Measurements from ENCODE around the gene ATP11A. TPM values are rescaled to one million over a fixed set of nuclear protein-coding genes. Genes with fewer than 3 reads are reported as not detected.

Gene ATP11A
- total RNA-seq, 2 experiments from 2014 or later = 24.7 to 25.6 TPM

DNA sequence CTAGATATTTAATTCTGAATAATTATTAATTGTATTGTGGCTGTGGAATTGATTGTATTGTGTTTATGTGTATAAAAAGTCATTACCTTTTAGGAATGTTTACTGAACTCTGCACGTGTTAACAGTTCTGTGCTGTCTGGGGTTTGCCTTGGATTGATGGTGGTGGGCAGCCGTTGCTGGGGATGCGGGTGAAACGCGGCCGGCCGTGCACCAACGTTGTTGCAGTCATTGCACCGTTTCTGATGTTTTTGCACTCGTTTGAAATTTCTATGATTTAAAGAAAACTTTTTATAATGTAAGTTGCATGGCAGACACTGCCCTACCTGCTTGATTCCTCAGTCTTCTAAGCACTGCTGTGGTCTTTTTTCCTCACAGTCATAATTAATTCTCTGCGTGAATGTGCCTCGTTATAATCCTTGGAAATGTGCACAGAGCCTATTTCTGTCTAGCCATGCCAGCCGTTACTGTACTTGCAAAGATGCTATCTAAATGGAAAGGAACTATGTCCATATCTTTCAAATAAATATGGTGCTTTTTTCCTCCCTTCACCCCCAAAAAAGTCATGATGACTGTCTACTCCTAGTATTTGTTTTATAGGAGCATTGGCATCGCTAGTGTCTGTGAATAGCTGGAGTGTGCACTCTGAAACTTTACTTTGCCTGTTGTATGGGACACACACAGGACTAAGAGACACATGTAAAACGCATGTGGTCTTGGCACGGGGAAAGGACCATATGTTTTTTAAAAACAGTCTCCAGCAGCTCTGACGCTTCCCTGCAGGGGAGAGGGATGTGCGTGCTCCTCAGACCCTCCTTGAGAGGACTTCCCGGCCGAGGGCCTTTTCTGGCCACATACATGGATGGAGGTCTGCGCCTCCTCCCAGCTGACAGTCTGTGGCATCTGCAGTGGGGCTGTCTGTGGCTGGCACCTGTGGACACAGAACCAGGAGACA, 238.5 kb downstream of the ATP11A start:
- Mint-ChIP-seq H3K36me3 (ENCODE audit: low read depth) (no peaks in the 10 kb centered on the region), H3K9me3 (no peaks in the 10 kb centered on the region), H3K27me3 (ENCODE audit: low read depth) (peaks cover 35% of the 10 kb centered on the region), H3K4me1 (ENCODE audit: low read depth) (no peaks in the 10 kb centered on the region), H3K27ac (no peak overlapping the region), H3K4me3 (no peak overlapping the region)
- no peak for DNase-seq
- CTCF ChIA-PET = interaction anchor here (1.2 kb wide), 1 partner anchor 42 kb away, joined by 3 read pairs; no protein-coding TSS in a partner anchor
- intact Hi-C loops (cut with micrococcal nuclease) = no loop called here

DNA sequence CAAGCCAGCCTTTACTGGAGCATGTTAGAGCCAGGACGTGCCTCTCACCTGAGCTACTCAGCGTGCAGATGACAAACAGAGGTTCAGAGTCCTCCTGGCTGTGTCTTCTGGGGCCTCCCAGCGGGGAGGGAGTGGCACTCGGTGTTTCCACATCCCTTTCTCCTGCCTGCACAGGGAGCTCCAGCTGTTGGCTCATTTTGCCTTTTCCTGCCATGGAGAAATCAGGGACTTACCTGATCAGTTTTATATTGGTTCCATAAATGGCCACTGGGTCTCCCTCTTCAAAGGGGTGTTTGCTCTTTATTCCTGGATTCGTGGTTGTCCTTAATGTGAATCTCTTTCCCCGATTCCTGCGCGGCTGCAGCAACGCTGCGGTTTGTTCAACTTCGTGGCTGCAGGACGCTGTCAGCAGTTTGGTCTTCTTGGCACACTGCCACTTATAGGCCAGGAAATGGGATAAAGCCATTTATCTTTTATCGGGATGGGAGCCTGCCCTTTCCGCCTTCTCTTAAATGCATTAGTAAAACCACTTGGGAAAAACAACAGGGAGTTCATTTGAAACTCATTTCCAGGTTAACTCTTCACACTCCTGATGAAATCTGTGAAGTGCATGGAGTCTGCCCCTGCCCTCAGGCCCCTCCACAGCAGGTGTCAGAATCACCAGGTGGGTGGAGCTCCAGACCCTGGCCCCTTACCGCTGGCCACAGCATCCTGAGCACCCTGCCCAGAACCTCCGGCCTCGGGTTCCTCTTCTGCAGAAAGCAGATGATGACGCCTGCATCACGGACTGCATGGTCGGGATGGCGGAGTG, 239.3 kb downstream of the ATP11A start:
- Mint-ChIP-seq H3K27ac (no peak overlapping the region), H3K9me3 (no peaks in the 10 kb centered on the region), H3K27me3 (ENCODE audit: low read depth) (peaks cover 37% of the 10 kb centered on the region), H3K4me1 (ENCODE audit: low read depth) (no peaks in the 10 kb centered on the region), H3K36me3 (ENCODE audit: low read depth) (no peaks in the 10 kb centered on the region), H3K4me3 (no peak overlapping the region)
- CTCF ChIA-PET = interaction anchor here (1.2 kb wide), 1 partner anchor 41 kb away, joined by 3 read pairs; no protein-coding TSS in a partner anchor
- intact Hi-C loops (cut with micrococcal nuclease) = no loop called here
- DNase-seq = no peak

DNA sequence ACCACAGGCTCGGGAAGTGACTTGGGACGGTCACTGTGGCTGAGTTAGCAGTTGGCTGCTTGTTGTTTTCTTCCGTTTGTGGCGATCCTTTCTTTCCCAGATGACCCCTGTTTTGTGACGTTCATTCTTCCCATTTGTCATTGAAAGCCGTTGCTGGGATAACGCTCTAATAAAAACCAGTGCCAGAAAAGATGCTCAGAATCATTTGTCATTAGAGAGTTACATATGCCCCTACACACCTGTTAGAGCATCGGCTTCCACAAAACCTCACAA, 239.9 kb downstream of the ATP11A start:
- no peaks in the 10 kb centered on the region for H3K9me3 Mint-ChIP-seq
- H3K27me3 Mint-ChIP-seq (ENCODE audit: low read depth) = peaks cover 37% of the 10 kb centered on the region
- H3K4me3 Mint-ChIP-seq = no peak overlapping the region
- CTCF ChIA-PET = no interaction called here
- H3K36me3 Mint-ChIP-seq (ENCODE audit: low read depth) = no peaks in the 10 kb centered on the region
- no peaks in the 10 kb centered on the region for H3K4me1 Mint-ChIP-seq (ENCODE audit: low read depth)
- no peak overlapping the region for H3K27ac Mint-ChIP-seq
- DNase-seq = no peak
- intact Hi-C loops (cut with micrococcal nuclease) = no loop called here

DNA sequence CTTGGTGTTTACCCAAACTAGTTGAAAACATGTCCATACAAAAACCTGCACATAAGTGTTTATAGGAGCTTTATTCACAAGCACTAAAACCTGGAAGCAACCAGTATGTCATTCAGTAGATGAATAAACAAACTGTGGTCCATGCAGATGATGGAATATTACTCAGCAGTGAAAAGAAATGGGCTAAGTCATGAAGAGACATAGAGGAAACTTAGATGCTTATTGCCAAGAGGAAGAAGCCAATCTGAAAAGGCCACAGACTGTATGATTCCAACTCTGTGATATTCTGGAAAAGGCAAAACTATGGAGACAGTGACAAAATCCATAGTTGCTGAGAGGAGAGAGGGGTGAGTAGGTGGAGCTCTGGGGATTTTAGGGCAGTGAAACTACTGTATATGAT, 240.4 kb downstream of the ATP11A start:
- Mint-ChIP-seq H3K36me3 (ENCODE audit: low read depth) (no peaks in the 10 kb centered on the region), H3K27ac (no peak overlapping the region), H3K9me3 (no peaks in the 10 kb centered on the region), H3K4me3 (no peak overlapping the region), H3K27me3 (ENCODE audit: low read depth) (peaks cover 37% of the 10 kb centered on the region), H3K4me1 (ENCODE audit: low read depth) (no peaks in the 10 kb centered on the region)
- intact Hi-C loops (cut with micrococcal nuclease) = no loop called here
- CTCF ChIA-PET = no interaction called here
- DNase-seq = no peak

DNA sequence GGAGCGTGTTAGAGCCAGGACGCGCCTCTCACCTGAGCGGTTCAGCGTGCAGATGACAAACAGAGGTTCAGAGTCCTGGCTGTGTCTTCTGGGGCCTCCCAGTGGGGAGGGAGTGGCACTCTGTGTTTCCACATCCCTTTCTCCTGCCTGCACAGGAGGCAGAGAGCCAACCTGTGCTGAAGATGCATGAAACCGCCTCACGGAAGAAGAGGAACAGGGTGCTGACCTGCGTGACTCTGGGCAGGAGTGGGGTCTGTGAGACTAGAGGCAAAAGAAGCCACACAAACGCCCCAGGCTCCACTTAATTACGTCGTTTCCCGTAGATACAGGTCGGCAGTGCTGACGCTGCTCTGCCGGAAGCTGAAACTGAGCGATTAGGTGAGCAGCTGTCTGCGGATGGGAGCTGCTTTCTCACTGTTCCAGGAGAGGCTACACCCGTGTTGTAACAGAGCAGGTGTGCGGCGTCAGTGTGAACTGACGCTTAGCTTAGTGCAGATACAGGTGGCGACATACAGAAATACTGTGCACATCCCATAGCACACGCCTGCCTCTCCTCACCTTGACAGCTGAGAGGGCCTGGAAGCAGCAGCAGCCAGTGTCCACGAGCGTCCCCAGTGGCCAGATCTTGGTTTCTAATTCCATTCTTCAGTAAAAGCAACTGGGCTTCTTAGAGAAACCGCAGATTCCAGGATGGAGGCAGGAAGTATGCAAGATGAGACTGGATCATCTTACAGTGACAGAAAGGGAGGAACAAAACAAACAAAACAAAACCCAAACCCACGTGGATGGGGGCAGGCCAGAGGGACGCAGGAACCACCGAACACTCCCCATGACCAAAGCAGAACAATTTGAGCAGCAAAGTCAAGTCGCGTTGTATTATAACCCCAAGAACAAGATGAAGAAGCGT, 241.4 kb downstream of the ATP11A start:
- intact Hi-C loops (cut with micrococcal nuclease) = no loop called here
- CTCF ChIA-PET = no interaction called here
- Mint-ChIP-seq H3K4me1 (ENCODE audit: low read depth) (no peaks in the 10 kb centered on the region), H3K27me3 (ENCODE audit: low read depth) (peaks cover 37% of the 10 kb centered on the region), H3K9me3 (no peaks in the 10 kb centered on the region), H3K36me3 (ENCODE audit: low read depth) (no peaks in the 10 kb centered on the region), H3K27ac (no peak overlapping the region), H3K4me3 (no peak overlapping the region)
- no peak for DNase-seq

DNA sequence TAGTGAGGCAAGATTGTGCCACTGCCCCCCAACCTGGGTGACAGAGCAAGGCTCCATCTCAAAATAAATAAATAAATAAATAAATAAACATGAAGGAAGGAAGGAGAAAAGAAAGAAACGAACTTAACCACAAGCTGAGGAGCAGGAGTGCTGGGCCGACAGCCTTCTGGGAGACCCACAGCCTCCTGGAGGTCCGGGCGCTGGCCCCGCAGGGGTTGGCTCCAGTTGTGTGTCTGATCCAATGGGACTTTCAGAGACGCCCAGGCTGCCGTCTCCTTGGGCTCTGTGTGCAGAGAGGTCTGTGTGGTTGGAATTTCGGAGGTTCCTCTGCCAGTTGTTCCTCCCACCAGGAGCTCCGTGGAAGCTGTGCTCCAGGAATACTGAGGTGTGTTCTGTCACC, 243.1 kb downstream of the ATP11A start:
- intact Hi-C loops (cut with micrococcal nuclease) = no loop called here
- no peak overlapping the region for H3K4me3 Mint-ChIP-seq
- CTCF ChIA-PET = interaction anchor here (1.2 to 1.5 kb wide), 3 partner anchors 10 to 96 kb away, joined by 3 to 6 read pairs (median 5); no protein-coding TSS in a partner anchor

DNA sequence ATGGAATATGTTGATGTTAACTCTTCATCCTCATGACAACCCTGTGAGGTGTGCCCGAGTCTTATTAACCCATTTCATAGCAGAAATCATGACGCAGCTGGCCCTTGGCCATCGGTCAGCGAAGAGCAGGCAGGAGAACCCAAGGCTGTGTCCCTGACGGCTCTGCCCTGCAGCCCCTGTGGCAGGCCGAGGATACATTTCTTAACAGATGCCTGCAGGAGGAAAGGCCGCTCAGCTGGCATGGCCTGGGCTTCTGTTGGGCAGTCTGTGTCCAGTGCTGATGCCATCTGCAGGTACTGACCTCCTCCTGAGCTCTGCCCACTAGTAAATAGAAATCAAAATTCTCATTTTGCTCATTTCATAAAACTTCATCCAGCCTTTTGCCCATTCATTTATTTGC, 243.8 kb downstream of the ATP11A start:
- Mint-ChIP-seq H3K27ac (no peak overlapping the region), H3K27me3 (ENCODE audit: low read depth) (peaks cover 28% of the 10 kb centered on the region)
- intact Hi-C loops (cut with micrococcal nuclease) = no loop called here

More for the DNA sequence above, 243.1 kb downstream of the ATP11A start:
- no peak for DNase-seq
- no peaks in the 10 kb centered on the region for H3K9me3 Mint-ChIP-seq
- H3K27me3 Mint-ChIP-seq (ENCODE audit: low read depth) = peaks cover 34% of the 10 kb centered on the region
- H3K4me1 Mint-ChIP-seq (ENCODE audit: low read depth) = no peaks in the 10 kb centered on the region
- no peak overlapping the region for H3K27ac Mint-ChIP-seq
- H3K36me3 Mint-ChIP-seq (ENCODE audit: low read depth) = no peaks in the 10 kb centered on the region

DNA sequence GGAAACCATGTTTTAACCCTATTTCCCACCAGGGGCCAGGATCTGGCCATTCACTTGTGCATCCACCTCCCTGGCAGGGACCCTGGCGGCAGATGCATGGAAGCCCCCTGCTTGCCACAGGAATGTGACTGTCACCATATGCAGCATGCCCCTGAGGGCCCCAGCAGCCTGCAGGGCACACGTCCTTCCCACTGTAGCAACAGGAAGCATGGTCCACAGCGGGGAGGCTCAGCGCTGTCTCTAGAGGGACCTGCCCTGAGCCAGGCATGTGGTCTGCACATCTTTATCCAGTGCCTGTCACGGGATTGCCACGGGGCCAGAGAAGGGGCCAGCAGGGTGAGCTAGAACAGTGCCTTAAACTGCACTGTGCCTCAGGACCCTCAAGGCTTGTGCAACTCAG, 244.2 kb downstream of the ATP11A start:
- Mint-ChIP-seq H3K4me1 (ENCODE audit: low read depth) (no peaks in the 10 kb centered on the region), H3K9me3 (no peaks in the 10 kb centered on the region), H3K36me3 (ENCODE audit: low read depth) (no peaks in the 10 kb centered on the region), H3K4me3 (no peak overlapping the region), H3K27ac (no peak overlapping the region), H3K27me3 (ENCODE audit: low read depth) (peaks cover 26% of the 10 kb centered on the region)
- no peak for DNase-seq
- CTCF ChIA-PET = interaction anchor here (1.2 kb wide), 1 partner anchor 9 kb away, joined by 3 read pairs; no protein-coding TSS in a partner anchor
- intact Hi-C loops (cut with micrococcal nuclease) = no loop called here

More for the DNA sequence above, 243.8 kb downstream of the ATP11A start:
- no peak overlapping the region for H3K4me3 Mint-ChIP-seq
- no peaks in the 10 kb centered on the region for H3K9me3 Mint-ChIP-seq
- CTCF ChIA-PET = interaction anchor here (1.2 to 1.5 kb wide), 2 partner anchors 9 to 35 kb away, joined by 3 to 5 read pairs; no protein-coding TSS in a partner anchor
- H3K4me1 Mint-ChIP-seq (ENCODE audit: low read depth) = no peaks in the 10 kb centered on the region
- no peak for DNase-seq
- H3K36me3 Mint-ChIP-seq (ENCODE audit: low read depth) = no peaks in the 10 kb centered on the region

Other genes starting within 250 kb of the ATP11A start
- 10 to 100 TPM; 87.5 to 88.3 TPM for gene TUBGCP3, start 101.9 kb upstream of the ATP11A start, total RNA-seq